Sciatic nerve (tissue), 2 donors: ENCODE data around the gene LARGE1. TPM values are rescaled to one million over a fixed set of nuclear protein-coding genes. Genes with fewer than 3 reads are reported as not detected.

Experiments used
- ATAC-seq: fragments of 200-7000 bp; cut with Tn5 transposase; one replicate; pipeline ENCODE4 v1.9.1; 2020; ENCODE audit warnings: mild to moderate bottlenecking, moderate library complexity
- DNase-seq: peaks from one replicate; pipeline ENCODE4 v3.0.0-alpha.2; 2020; ENCODE audit warnings: low spot score
- intact Hi-C: fragments of 100-400 bp; cut with DNase I; formaldehyde crosslinking; loops from one replicate; pipeline ENCODE4 v1.14.2; 2022
- total RNA-seq: library from RNA; stranded (reverse); fragmentation: NEBNext Ultra II Directional; extraction: Animal tissue kit (Norgen Biotek cat#: 25700); gene quantifications from one replicate; pipeline ENCODE4 v1.2.1, GENCODE V29; 2021
- donor health status: DM: no; HTN: no; CAD: no.
- donor health status: DM: no; HTN: no; CAD: no.

The LARGE1 gene
- 39.4 TPM for total RNA-seq

DNA sequence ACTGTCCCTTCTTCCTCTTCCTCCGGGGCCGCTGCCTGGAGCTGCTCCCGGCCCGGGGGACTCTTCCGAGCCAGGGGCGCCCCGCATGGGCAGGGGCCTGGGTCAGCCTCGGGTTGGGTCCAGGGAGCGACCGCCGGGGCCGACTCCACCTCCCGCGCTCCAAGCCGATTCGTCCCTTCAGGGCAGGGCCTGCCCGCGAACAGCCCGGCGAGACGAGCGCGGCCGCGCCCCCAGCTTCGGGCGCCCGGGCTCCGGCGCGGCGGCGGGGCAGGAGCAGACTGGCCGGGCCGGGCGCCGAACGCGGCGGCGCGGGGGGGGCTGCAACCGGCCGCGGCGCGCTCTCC, at the start of gene LARGE1:
Gene LARGE1, minus strand, starts transcription at position 280 of the 344 bp plus-strand sequence.
- no peak for ATAC-seq
- no peak for DNase-seq
- intact Hi-C loops, result loop anchor here (10.0 kb wide), 1 partner anchor 185 kb away; no protein-coding TSS in a partner anchor

GRCh38 chr22:33969045-33969444, 48.8 kb upstream of the LARGE1 start:
- intact Hi-C loops, result no loop called here
- no peak for DNase-seq
- ATAC-seq, result no peak

GRCh38 chr22:33964121-33964520, 43.8 kb upstream of the LARGE1 start:
- intact Hi-C loops, result no loop called here
- ATAC-seq (no peak), DNase-seq (no peak)

- no peak for ATAC-seq
- intact Hi-C loops, result no loop called here
- no peak for DNase-seq
These were observed 42.1 kb upstream of the LARGE1 start for GRCh38 chr22:33962409-33962808.

GRCh38 chr22:33958741-33959140, 38.5 kb upstream of the LARGE1 start:
- no peak for ATAC-seq
- intact Hi-C loops, result no loop called here
- no peak for DNase-seq

- intact Hi-C loops, result no loop called here
- DNase-seq (no peak), ATAC-seq (no peak)
These were observed 36.8 kb upstream of the LARGE1 start for GRCh38 chr22:33957086-33957485.

DNA sequence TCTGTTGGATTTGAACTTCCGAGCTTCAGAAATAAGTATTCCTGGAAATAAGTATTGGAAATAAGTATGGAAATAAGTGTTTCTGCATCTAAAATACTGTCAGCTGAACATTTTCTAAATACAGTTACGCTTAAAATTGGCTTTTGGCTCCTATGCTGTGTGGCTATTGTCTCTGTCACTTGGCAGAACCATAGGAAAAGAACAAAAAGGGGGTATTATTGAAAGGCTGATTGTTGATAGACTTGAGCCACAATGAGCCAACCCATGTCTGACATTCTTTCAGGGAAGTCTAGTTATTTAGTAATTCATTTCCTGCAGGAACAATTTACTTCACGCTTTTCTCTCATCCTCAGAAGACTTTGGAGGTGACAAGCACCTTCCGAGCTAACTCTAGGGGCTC, 32.5 kb upstream of the LARGE1 start:
- ATAC-seq (no peak), DNase-seq (no peak)
- intact Hi-C loops, result no loop called here

DNA sequence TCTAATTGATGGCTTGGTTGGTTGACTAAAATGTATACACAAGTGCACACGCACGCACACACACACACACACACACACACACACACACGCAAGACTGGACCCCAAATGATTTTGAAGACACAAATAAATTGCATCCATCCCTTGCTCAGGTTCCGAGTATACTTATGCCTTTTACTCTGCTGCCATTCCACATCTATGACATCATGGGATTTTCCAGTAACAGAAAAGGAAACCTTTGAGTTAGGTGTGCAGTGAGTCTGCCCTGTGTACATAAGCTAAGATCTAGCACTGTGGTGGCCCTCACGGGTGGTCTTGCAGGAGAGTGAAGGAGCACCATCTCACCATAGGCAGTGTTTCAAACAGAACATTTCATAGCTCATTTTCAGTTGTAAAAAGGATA, 20.5 kb upstream of the LARGE1 start:
- ATAC-seq (no peak), DNase-seq (no peak)
- intact Hi-C loops, result no loop called here

GRCh38 chr22:33932997-33933396, 12.7 kb upstream of the LARGE1 start:
- DNase-seq (no peak), ATAC-seq (no peak)
- intact Hi-C loops, result no loop called here

- ATAC-seq (no peak), DNase-seq (no peak)
- intact Hi-C loops, result no loop called here
These were observed 11.1 kb upstream of the LARGE1 start for GRCh38 chr22:33931406-33931805.

DNA sequence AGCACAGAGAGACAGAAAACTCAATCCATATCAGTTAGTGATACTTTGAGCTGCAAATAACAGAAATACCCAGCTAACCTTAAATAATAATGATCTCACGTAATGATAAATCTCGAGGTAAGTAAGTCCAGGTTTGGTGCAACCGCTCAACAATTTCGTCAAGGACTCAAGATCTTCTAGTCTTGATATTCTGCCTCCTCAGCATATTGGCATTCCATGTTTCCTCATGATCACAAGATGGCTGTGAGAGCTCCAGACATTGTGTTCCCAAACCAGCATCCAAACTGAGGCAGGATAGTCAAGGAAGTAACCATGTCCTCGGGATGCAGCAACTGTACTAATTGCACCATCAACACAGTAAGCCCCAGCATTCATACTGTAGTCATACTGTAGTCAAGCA, 7.5 kb upstream of the LARGE1 start:
- no peak for ATAC-seq
- no peak for DNase-seq
- intact Hi-C loops, result loop anchor here (10.0 kb wide), 1 partner anchor 177 kb away; no protein-coding TSS in a partner anchor

DNA sequence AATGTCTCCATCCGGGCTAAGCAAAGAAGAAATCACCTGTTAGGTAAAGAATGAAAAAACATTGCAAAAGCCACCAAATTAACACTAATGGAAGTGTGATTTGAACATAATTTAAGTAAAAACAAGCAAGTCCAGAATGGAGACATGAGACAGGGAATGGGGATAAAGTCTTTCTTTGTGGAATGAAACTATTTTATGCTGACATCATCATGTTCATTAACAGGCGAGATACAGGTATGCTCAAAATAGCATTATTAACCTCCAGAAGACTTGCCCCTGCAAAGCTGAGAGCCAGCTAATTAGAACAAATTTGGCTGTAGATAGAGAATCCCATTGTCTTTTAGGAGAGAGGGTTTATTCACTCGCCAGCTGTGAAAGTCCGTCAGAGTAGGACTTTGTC, 4.9 kb upstream of the LARGE1 start:
- no peak for ATAC-seq
- intact Hi-C loops, result loop anchor here (10.0 kb wide), 1 partner anchor 180 kb away; no protein-coding TSS in a partner anchor
- DNase-seq, result no peak

DNA sequence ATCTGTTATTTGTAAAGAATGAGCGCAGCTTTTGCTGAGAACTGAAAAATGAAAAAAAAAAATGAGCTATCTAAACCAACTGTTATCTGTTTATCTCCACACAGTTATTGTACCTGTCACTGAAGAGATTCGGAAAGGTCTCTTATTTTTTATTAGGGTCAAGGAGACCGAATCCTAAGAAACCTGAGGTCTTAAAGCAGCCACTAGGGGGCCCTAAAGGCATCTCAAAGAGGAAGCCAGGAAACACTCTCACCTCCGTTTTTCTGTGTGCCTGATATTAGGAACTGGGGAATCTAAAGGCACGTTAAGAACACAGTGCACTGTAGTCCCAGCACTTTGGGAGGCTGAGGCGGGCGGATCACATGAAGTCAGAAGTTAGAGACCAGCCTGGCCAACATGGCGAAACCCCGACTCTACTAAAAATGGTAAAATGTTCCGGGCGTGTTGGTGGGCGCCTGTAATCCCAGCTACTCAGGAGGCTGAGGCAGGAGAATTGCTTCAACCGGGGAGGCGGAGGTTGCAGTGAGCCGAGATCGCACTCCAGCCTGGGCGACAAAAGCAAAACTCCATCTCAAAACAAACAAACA, 3.5 kb upstream of the LARGE1 start:
- intact Hi-C loops, result loop anchor here (10.0 kb wide), 1 partner anchor 181 kb away; no protein-coding TSS in a partner anchor
- DNase-seq, result peak; percentile 73
- no peak for ATAC-seq

DNA sequence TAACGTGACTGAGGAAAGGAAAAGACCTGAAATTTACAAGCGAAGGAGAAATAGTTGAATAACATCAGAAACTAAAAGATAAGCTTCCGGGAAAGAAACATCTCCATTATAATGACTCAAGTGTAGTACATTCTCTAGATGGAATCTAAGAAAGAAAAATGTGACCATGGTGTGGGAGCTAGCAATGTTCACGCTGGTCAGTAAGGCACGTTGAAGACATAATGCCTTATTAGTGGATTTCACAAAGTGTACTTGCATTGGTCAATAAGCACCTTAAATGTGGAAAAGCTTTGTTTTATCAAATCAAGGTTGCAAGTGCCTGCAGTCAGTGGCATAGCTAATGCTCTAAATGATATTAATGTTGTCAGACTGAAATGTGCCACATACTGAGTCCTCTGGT, 2.8 kb upstream of the LARGE1 start:
- no peak for DNase-seq
- no peak for ATAC-seq
- intact Hi-C loops, result loop anchor here (10.0 kb wide), 1 partner anchor 182 kb away; no protein-coding TSS in a partner anchor

DNA sequence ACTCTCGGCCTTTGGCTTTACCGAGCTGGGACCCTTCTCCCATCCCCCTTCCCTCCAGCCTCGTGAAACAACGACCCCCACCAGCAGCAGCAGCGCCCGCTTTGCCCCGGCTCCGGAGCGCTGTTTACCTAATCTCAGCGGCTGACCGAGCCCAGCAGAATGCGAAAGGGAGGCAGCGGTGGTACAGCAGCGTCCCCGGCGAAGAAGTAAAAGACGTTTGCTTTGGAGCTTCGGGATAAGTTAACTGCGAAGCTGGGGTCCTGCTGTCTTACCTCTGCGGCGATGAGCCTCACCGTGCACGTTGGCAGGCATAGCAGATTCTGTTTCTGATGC, 2.0 kb upstream of the LARGE1 start:
- ATAC-seq, result peak; percentile 1
- intact Hi-C loops, result loop anchor here (10.0 kb wide), 1 partner anchor 182 kb away; no protein-coding TSS in a partner anchor
- peak; percentile 63 for DNase-seq

DNA sequence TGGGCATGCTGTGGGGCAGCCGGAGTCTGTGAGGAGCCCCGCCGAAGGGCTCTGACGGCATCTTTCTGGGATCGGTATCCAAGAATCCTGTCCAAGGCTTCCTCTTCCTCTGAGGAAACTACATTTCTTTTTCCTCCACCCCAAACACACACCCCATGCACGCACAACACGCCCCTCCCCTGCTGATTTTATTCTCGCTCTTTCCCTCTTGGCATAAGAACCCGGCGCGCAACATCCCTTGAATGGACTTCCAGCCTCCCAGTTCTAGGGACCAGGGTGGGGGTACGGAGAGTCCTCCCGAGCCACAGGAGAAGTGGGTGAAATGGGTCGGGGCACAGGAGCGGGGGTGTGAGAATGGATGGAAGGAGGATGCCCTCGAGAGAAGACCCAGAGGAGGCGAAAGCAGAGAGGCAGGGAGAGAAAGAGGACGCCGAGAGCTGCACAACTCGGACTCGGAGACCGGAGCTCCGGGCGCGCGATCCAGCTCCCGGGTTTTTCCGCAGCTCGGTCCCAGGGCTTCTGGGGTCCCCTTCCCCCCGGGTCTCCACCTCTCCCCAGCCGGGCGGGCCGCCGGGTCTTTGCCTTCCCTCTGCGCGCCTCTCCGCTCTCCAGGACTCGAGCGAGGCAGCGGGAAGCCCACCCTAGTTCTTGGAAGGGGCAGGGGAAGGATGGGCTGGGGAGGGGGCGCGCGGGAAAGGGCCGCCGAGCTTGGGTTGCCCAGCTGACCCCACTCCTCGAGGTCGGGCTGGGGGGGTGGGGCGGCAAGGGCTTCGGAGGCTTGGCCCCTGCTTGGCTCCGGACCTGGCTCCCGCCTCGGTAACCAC, 1.5 kb upstream of the LARGE1 start:
- intact Hi-C loops, result loop anchor here (10.0 kb wide), 1 partner anchor 183 kb away; no protein-coding TSS in a partner anchor
- ATAC-seq (peak; percentile 73), DNase-seq (peak; percentile 83)

- peak; percentile 100 for DNase-seq
- intact Hi-C loops, result loop anchor here (10.0 kb wide), 1 partner anchor 184 kb away; no protein-coding TSS in a partner anchor
These were observed 750 bp upstream of the LARGE1 start for GRCh38 chr22:33920927-33921524.

GRCh38 chr22:33919391-33920196, 682 bp downstream of the LARGE1 start:
- intact Hi-C loops, result loop anchor here (10.0 kb wide), 1 partner anchor 185 kb away; no protein-coding TSS in a partner anchor
- ATAC-seq (no peak), DNase-seq (peak; percentile 67)

More at GRCh38 chr22:33920927-33921524, 750 bp upstream of the LARGE1 start:
- peak; percentile 95 for ATAC-seq
